HCT116 (cell line): ENCODE results near the gene PDCD1LG2. TPM values are rescaled to one million over a fixed set of nuclear protein-coding genes. Genes with fewer than 3 reads are reported as not detected.

Source experiments
- ATAC-seq: fragments of 200-7000 bp; cut with Tn5 transposase; 2 replicates; pipeline ENCODE4 v1.9.1; 2020; ENCODE audit warnings: mild to moderate bottlenecking, moderate library complexity
- BruUV-seq: library from RNA; stranded (reverse); fragments of 400-500 nt; replicated peaks from 2 replicates; lab custom pipeline; 2021; lab: Mats Ljungman, UMichigan
- CTCF ChIA-PET: fragments of 300-600 bp; sonication (Branson Sonifier 250); formaldehyde crosslinking; loops from one replicate; lab custom pipeline; 2021; ENCODE audit warnings: antibody characterized with exemption; lab: Charles Lee
- POLR2A ChIA-PET: fragments of 300-600, 350-600 bp; sonication (Branson Sonifier 250); formaldehyde crosslinking; loops from one replicate; lab custom pipeline; 2021; ENCODE audit warnings: antibody characterized with exemption; lab: Charles Lee
- RAD21 ChIA-PET, 2 experiments: fragments of 300-600 bp; sonication (Branson Sonifier 250); formaldehyde crosslinking; loops; one replicate each; lab custom pipeline; 2023; ENCODE audit warnings: low total read pairs in 2 of 2; ENCODE audit not compliant: uncharacterized antibody in 2 of 2, unreplicated experiment in 2 of 2, low non-redundant PET in 1 of 2; lab: Charles Lee
- DNase-seq: peaks from one replicate; pipeline ENCODE4 v3.0.0-alpha.2; 2010; ENCODE audit warnings: low read depth, low spot score
- H2AFZ ChIP-seq: fragments of 200-600 bp; shearing (Covaris generic), sonication (generic); 2 replicates; pipeline ENCODE4 v1.6.1; 2017; ENCODE audit warnings: low read depth, mixed run types, mixed read lengths, antibody characterized with exemption, low read length; ENCODE audit not compliant: poor library complexity, severe bottlenecking
- H3K27ac ChIP-seq: 2 replicates; pipeline ENCODE4 v1.5.1; 2012; ENCODE audit warnings: low read depth, low read length
- H3K27me3 ChIP-seq: fragments of 200-600 bp; sonication (generic); 2 replicates; pipeline ENCODE4 v1.6.1; 2016; ENCODE audit warnings: mixed run types, low read length, mixed read lengths; ENCODE audit not compliant: insufficient read depth
- H3K36me3 ChIP-seq, 2 experiments: fragments of 200-500 bp in 1 of 2; fragments of 200-600 bp in 1 of 2; sonication (Bioruptor generic) in 1 of 2; sonication (generic) in 1 of 2; 2 replicates each; pipeline versions ENCODE4 v1.5.1 to v1.6.1; 2014 to 2016; ENCODE audit warnings: low read length in 2 of 2, inconsistent platforms in 1 of 2, mixed read lengths in 1 of 2, mixed run types in 1 of 2; ENCODE audit not compliant: insufficient read depth in 2 of 2, control insufficient read depth in 1 of 2
- H3K4me1 ChIP-seq, 2 experiments: fragments of 200-600 bp in 1 of 2; sonication (generic) in 1 of 2; 2 replicates each; pipeline versions ENCODE4 v1.5.1 to v1.6.1; 2012 to 2017; ENCODE audit warnings: low read length in 2 of 2, inconsistent platforms in 1 of 2, mild to moderate bottlenecking in 1 of 2, mixed read lengths in 1 of 2, mixed run types in 1 of 2, moderate library complexity in 1 of 2; ENCODE audit not compliant: insufficient read depth in 2 of 2, control insufficient read depth in 1 of 2
- H3K4me2 ChIP-seq: fragments of 200-600 bp; sonication (generic); 2 replicates; pipeline ENCODE4 v1.6.1; 2017; ENCODE audit warnings: mixed run types, low read length, mixed read lengths
- H3K4me3 ChIP-seq, 2 experiments: fragments of 200-600 bp in 1 of 2; sonication (generic) in 1 of 2; replicated peaks in 1 of 2; 2 replicates each; pipeline ENCODE4 v1.5.1; 2011 to 2016; ENCODE audit warnings: low read length in 2 of 2, control low read depth in 1 of 2, low read depth in 1 of 2, mild to moderate bottlenecking in 1 of 2, mixed read lengths in 1 of 2, mixed run types in 1 of 2
- H3K79me2 ChIP-seq: fragments of 200-600 bp; sonication (generic); 2 replicates; pipeline ENCODE4 v1.6.1; 2017; ENCODE audit warnings: mild to moderate bottlenecking, mixed run types, low read length, moderate library complexity, mixed read lengths; ENCODE audit not compliant: insufficient read depth
- H3K9ac ChIP-seq: fragments of 200-600 bp; sonication (generic); 2 replicates; pipeline ENCODE4 v1.6.1; 2016; ENCODE audit warnings: low read length, mixed read lengths
- H3K9me2 ChIP-seq: fragments of 200-600 bp; sonication (generic), shearing (Covaris generic); 2 replicates; pipeline ENCODE4 v1.6.1; 2017; ENCODE audit warnings: mixed run types, mild to moderate bottlenecking, moderate library complexity; ENCODE audit not compliant: insufficient read depth
- H3K9me3 ChIP-seq, 2 experiments: fragments of 200-500 bp in 1 of 2; fragments of 200-600 bp in 1 of 2; sonication (Bioruptor generic) in 1 of 2; sonication (generic) in 1 of 2; 2 replicates each; pipeline ENCODE4 v1.6.1; 2014 to 2017; ENCODE audit warnings: low read length in 2 of 2, mixed read lengths in 2 of 2, inconsistent platforms in 1 of 2, low read depth in 1 of 2, mild to moderate bottlenecking in 1 of 2, mixed run types in 1 of 2, moderate library complexity in 1 of 2; ENCODE audit not compliant: control insufficient read depth in 1 of 2, insufficient read depth in 1 of 2
- H4K20me1 ChIP-seq: fragments of 200-600 bp; sonication (generic), shearing (Covaris generic); 2 replicates; pipeline ENCODE4 v1.6.1; 2017; ENCODE audit warnings: mixed run types, mild to moderate bottlenecking, moderate library complexity; ENCODE audit not compliant: insufficient read depth
- CTCF ChIP-seq, 3 experiments: fragments of 200-600 bp in 1 of 3; sonication (generic) in 1 of 3; IDR thresholded peaks in 2 of 3; conservative IDR thresholded peaks in 1 of 3; 2 replicates each; pipeline ENCODE4 v1.5.1; 2012 to 2017; ENCODE audit warnings: low read depth in 2 of 3, low read length in 2 of 3, antibody characterized with exemption in 1 of 3, borderline replicate concordance in 1 of 3, control low read depth in 1 of 3, mild to moderate bottlenecking in 1 of 3, mixed read lengths in 1 of 3, mixed run types in 1 of 3, moderate library complexity in 1 of 3; ENCODE audit not compliant: insufficient read depth in 1 of 3
- intact Hi-C: fragments of 100-400 bp; cut with micrococcal nuclease; formaldehyde crosslinking; loops from 2 replicates; pipeline ENCODE4 v1.10.0; 2022
- total RNA-seq: library from RNA; stranded (reverse); gene quantifications from one replicate; pipeline ENCODE4 v1.2.1, GENCODE V29; 2021; ENCODE audit not compliant: unreplicated experiment
- TF ChIP-seq, protein P1 (sequence below): IDR thresholded peaks from 2 replicates; pipeline ENCODE4 v1.6.1; 2012; ENCODE audit warnings: low read depth

The PDCD1LG2 gene
- total RNA-seq, 1 experiment from 2014 or later: not detected

DNA sequence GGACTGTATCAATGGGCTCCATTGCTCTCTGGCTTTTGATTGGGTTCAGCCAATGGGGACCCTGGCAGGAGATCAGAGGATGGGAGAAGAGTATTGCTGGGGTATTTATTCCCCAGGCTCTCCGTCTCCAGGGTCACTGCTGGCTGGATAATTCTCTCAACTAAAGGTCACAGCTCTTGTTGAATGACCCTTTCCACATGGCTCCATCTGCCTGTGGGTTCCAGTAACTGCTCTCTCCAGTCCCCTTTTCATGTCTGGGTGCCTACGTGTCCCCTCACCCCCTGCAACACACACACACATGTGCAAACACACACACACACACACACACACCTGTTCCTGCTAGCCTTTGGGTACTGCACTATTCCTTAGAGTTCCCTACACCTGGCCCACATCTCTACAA is 64.7 kb downstream of the PDCD1LG2 start:
- H3K27me3 ChIP-seq: no peaks in the 10 kb centered on the region
- no peaks in the 10 kb centered on the region for H3K9me3 ChIP-seq
- H3K4me1 ChIP-seq: no peaks in the 10 kb centered on the region
- TF ChIP-seq, protein P1, sequence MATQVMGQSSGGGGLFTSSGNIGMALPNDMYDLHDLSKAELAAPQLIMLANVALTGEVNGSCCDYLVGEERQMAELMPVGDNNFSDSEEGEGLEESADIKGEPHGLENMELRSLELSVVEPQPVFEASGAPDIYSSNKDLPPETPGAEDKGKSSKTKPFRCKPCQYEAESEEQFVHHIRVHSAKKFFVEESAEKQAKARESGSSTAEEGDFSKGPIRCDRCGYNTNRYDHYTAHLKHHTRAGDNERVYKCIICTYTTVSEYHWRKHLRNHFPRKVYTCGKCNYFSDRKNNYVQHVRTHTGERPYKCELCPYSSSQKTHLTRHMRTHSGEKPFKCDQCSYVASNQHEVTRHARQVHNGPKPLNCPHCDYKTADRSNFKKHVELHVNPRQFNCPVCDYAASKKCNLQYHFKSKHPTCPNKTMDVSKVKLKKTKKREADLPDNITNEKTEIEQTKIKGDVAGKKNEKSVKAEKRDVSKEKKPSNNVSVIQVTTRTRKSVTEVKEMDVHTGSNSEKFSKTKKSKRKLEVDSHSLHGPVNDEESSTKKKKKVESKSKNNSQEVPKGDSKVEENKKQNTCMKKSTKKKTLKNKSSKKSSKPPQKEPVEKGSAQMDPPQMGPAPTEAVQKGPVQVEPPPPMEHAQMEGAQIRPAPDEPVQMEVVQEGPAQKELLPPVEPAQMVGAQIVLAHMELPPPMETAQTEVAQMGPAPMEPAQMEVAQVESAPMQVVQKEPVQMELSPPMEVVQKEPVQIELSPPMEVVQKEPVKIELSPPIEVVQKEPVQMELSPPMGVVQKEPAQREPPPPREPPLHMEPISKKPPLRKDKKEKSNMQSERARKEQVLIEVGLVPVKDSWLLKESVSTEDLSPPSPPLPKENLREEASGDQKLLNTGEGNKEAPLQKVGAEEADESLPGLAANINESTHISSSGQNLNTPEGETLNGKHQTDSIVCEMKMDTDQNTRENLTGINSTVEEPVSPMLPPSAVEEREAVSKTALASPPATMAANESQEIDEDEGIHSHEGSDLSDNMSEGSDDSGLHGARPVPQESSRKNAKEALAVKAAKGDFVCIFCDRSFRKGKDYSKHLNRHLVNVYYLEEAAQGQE: no peak
- TF ChIP-seq CTCF (IDR thresholded peaks at IDR 0.05 in 2 of 3, conservative IDR thresholded peaks at IDR 0.05 in 1 of 3; ENCODE audit: borderline replicate concordance in 1 of 3, insufficient read depth in 1 of 3, low read depth in 2 of 3, low read length in 2 of 3): peak in 1 of 3 experiments; percentile 10; a peak in 1 of 6 replicates
- TF ChIP-seq, all 23 proteins: peak for 1
- no peak overlapping the region for H3K4me2 ChIP-seq
- DNase-seq (no peak), ATAC-seq (no peak; the same call in 1 of the 2 replicates)
- ChIA-PET POLR2A (no interaction called here), CTCF (interaction anchor here (1.5 kb wide), 1 partner anchor 124 kb away, joined by 4 read pairs; the partner anchor contains the start of gene CD274), RAD21 (no interaction called here)
- no TSS peak for BruUV-seq
- no peak overlapping the region for H3K9ac ChIP-seq
- intact Hi-C loops: loop anchor here (10.0 kb wide), 1 partner anchor 60 kb away; the partner anchor contains the start of gene PDCD1LG2
- no peak overlapping the region for H3K4me3 ChIP-seq
- no peaks in the 10 kb centered on the region for H3K79me2 ChIP-seq
- H3K9me2 ChIP-seq: no peaks in the 10 kb centered on the region
- no peaks in the 10 kb centered on the region for H4K20me1 ChIP-seq
- no peaks in the 10 kb centered on the region for H3K36me3 ChIP-seq
- no peak overlapping the region for H3K27ac ChIP-seq
- no peak overlapping the region for H2AFZ ChIP-seq
